Lower leg skin (tissue), 3 donors: Measurements from ENCODE around the gene NR3C2.

Experiments used
- CTCF ChIP-seq, 3 donors: fragments of 450-650 bp; IDR thresholded peaks; one replicate each; pipeline ENCODE4 v1.5.1; 2016; ENCODE audit warnings: antibody characterized with exemption in 3 of 3, mild to moderate bottlenecking in 3 of 3, moderate library complexity in 2 of 3
- POLR2A ChIP-seq, 2 donors: fragments of 450-650 bp; IDR thresholded peaks; one replicate each; pipeline ENCODE4 v1.6.1; 2016 to 2017; ENCODE audit warnings: antibody characterized with exemption in 2 of 2, mild to moderate bottlenecking in 1 of 2, moderate library complexity in 1 of 2

- TF ChIP-seq POLR2A (IDR thresholded peaks at IDR 0.05) (no peak), CTCF (IDR thresholded peaks at IDR 0.05) (no peak)
These were observed 97.9 kb downstream of the NR3C2 start for GRCh38 chr4:148344352-148344751.
